ENCODE results near the gene UNC13A. TPM values are rescaled to one million over a fixed set of nuclear protein-coding genes. Genes with fewer than 3 reads are reported as not detected.

The UNC13A gene
- total RNA-seq, 1 experiment from 2014 or later = 0.28 TPM

DNA sequence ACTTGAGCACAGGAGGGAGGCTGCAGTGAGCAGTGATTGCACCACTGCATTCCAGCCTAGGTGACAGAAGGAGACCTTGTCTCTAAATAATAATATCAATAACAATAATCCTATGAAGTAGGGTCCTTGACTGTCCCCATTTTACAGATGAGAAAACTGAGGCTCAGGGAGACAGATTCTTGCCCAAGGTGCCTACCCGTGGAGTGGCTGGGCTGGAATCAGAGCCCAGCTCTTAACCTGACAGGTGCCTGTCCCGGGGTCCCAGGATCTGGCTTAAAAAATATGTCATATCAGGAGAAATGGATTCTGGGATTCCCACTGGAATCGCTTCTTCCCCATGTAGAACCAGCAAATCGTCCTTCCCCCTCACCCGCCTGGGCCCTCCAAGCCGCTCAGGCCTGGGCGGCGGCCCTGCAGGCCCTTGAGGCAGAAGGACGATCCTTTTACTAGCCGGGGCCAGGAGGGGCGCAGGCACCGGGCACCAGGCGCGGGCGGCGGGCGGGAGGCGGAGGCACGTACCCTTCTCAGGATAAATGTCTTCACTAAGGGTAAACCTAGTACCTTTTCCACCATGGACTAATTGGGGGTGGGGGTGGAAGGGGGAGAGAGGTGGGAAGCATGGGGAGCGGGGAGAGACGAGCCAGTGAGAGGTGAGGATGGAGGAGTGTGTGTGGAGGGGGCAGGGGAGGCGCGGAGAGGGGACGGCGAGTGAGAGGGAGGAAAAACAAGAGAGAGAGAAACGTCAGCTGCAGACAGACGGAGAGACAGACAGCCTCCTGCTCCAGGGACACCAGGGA, 72.1 kb downstream of the UNC13A start:
- Mint-ChIP-seq H3K4me1 (ENCODE audit: low read depth, unreplicated experiment) (no peaks in the 10 kb centered on the region), H3K36me3 (ENCODE audit: insufficient read depth, unreplicated experiment) (peaks cover 6% of the 10 kb centered on the region), H3K27ac (ENCODE audit: unreplicated experiment) (no peak overlapping the region), H3K4me3 (ENCODE audit: low read depth, unreplicated experiment) (no peak overlapping the region), H3K27me3 (ENCODE audit: unreplicated experiment) (peaks cover 27% of the 10 kb centered on the region), H3K9me3 (ENCODE audit: low read depth, unreplicated experiment) (no peaks in the 10 kb centered on the region)
- intact Hi-C loops (cut with micrococcal nuclease; ENCODE audit: unreplicated experiment) = no loop called here
- no peak for DNase-seq
- TF ChIP-seq, protein P1, sequence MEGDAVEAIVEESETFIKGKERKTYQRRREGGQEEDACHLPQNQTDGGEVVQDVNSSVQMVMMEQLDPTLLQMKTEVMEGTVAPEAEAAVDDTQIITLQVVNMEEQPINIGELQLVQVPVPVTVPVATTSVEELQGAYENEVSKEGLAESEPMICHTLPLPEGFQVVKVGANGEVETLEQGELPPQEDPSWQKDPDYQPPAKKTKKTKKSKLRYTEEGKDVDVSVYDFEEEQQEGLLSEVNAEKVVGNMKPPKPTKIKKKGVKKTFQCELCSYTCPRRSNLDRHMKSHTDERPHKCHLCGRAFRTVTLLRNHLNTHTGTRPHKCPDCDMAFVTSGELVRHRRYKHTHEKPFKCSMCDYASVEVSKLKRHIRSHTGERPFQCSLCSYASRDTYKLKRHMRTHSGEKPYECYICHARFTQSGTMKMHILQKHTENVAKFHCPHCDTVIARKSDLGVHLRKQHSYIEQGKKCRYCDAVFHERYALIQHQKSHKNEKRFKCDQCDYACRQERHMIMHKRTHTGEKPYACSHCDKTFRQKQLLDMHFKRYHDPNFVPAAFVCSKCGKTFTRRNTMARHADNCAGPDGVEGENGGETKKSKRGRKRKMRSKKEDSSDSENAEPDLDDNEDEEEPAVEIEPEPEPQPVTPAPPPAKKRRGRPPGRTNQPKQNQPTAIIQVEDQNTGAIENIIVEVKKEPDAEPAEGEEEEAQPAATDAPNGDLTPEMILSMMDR (IDR thresholded peaks at IDR 0.05; ENCODE audit: unreplicated experiment) = no peak
- CTCF ChIA-PET = no interaction called here
- no TSS peak for BruUV-seq (replicated peaks)

DNA sequence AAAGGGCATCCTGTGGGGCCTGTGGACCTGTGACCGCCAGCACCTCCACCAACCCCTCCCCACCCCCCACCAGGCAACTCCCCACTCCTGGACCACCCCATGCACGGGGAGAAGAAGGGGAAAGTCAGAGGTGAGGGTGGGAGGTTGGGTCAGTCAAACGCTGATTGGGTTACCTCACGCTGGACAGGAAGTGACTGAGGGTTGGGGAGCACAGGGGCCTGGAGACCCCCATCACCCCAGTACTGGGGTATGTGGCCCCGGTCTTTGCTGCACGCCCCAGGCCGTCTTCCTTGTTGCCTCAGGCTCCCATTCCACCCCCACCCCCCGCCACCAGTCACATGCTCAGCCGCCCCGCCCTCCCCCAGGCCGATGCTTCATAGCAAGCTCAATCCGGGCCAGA, 73.7 kb downstream of the UNC13A start:
- no peak overlapping the region for H3K27ac Mint-ChIP-seq (ENCODE audit: unreplicated experiment)
- CTCF ChIA-PET = no interaction called here
- H3K36me3 Mint-ChIP-seq (ENCODE audit: insufficient read depth, unreplicated experiment) = peaks cover 10% of the 10 kb centered on the region
- TF ChIP-seq, protein P1 (IDR thresholded peaks at IDR 0.05; ENCODE audit: unreplicated experiment) = no peak
- no peaks in the 10 kb centered on the region for H3K9me3 Mint-ChIP-seq (ENCODE audit: low read depth, unreplicated experiment)
- no peak for DNase-seq
- no peaks in the 10 kb centered on the region for H3K4me1 Mint-ChIP-seq (ENCODE audit: low read depth, unreplicated experiment)
- no TSS peak for BruUV-seq (replicated peaks)
- H3K4me3 Mint-ChIP-seq (ENCODE audit: low read depth, unreplicated experiment) = no peak overlapping the region
- H3K27me3 Mint-ChIP-seq (ENCODE audit: unreplicated experiment) = peaks cover 22% of the 10 kb centered on the region
- intact Hi-C loops (cut with micrococcal nuclease; ENCODE audit: unreplicated experiment) = no loop called here

DNA sequence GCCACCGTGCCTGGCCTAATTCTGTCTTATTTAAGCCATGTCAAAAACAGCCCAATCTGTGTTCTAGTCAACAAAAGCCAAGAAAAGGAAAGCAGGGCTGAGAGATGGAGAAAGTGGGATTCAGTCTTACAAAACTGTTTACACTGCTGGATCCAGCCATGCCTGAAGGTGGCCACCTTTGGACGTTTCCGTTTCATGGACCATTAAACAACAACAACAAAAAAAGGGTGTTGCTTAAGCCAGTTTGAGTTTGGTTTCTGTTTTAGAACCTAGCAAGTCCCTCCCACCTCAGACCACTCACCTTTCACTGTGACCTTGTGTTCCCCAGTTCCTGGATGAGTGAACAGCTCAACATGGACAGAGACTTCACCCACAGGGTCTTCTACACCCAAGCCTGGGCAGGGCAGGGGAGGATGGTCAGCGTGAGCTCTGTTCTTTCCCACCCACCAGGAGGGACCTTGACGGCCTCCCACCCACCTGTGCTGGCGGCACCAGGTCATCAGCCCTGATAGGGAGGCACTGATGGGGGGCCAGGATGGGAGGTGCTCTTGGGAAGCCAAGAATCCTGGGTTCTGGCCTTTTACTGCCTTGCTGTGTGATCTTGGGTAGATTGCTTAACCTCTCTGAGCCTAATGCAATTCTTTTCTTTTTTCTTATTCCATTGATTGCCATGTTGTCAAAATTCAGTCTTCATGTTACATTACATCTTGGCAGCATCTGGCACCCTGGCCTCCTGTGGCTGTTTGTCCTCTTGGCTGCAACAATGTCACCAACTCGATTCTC, 76.5 kb downstream of the UNC13A start:
- intact Hi-C loops (cut with micrococcal nuclease; ENCODE audit: unreplicated experiment) = no loop called here
- CTCF ChIA-PET = no interaction called here
- no peaks in the 10 kb centered on the region for H3K9me3 Mint-ChIP-seq (ENCODE audit: low read depth, unreplicated experiment)
- TF ChIP-seq, protein P1 (IDR thresholded peaks at IDR 0.05; ENCODE audit: unreplicated experiment) = no peak
- no peak for DNase-seq
- H3K27ac Mint-ChIP-seq (ENCODE audit: unreplicated experiment) = no peak overlapping the region
- peaks cover 2% of the 10 kb centered on the region for H3K4me1 Mint-ChIP-seq (ENCODE audit: low read depth, unreplicated experiment)
- no TSS peak for BruUV-seq (replicated peaks)
- peaks cover 14% of the 10 kb centered on the region for H3K27me3 Mint-ChIP-seq (ENCODE audit: unreplicated experiment)
- H3K36me3 Mint-ChIP-seq (ENCODE audit: insufficient read depth, unreplicated experiment) = peaks cover 13% of the 10 kb centered on the region
- no peak overlapping the region for H3K4me3 Mint-ChIP-seq (ENCODE audit: low read depth, unreplicated experiment)

DNA sequence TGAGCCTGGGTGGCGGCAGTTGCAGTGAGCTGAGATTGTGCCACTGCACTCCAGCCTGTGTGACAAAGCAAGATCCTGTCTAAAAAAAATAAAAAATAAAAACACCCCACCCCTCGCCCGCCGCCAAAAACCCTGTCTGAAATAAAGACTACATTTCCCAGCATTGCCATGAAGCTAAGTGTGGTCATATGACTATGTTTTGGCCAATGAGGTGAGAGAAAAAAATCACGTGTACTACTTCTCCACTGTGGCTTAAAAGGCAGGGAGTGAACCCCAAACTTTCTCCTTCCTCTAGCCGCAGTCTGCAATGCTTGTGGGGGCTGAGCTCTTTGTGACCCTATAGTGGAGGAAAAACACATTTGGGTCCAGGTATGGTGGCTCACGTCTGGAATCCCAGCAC, 77.8 kb downstream of the UNC13A start:
- CTCF ChIA-PET = interaction anchor here (0.9 kb wide), 1 partner anchor 9 kb away, joined by 3 read pairs; no protein-coding TSS in a partner anchor
- TF ChIP-seq, protein P1 (IDR thresholded peaks at IDR 0.05; ENCODE audit: unreplicated experiment) = no peak
- BruUV-seq (replicated peaks) = no TSS peak
- Mint-ChIP-seq H3K27me3 (ENCODE audit: unreplicated experiment) (peaks cover 14% of the 10 kb centered on the region), H3K9me3 (ENCODE audit: low read depth, unreplicated experiment) (no peaks in the 10 kb centered on the region), H3K4me1 (ENCODE audit: low read depth, unreplicated experiment) (peaks cover 6% of the 10 kb centered on the region), H3K27ac (ENCODE audit: unreplicated experiment) (no peak overlapping the region), H3K36me3 (ENCODE audit: insufficient read depth, unreplicated experiment) (peaks cover 26% of the 10 kb centered on the region), H3K4me3 (ENCODE audit: low read depth, unreplicated experiment) (no peak overlapping the region)
- intact Hi-C loops (cut with micrococcal nuclease; ENCODE audit: unreplicated experiment) = no loop called here
- DNase-seq = no peak
